ENCODE measurements around the gene DDA1.

The DDA1 gene

GRCh38 chr19:17347877-17348276 is 38.5 kb downstream of the DDA1 start:
- TF ChIP-seq, protein P1, sequence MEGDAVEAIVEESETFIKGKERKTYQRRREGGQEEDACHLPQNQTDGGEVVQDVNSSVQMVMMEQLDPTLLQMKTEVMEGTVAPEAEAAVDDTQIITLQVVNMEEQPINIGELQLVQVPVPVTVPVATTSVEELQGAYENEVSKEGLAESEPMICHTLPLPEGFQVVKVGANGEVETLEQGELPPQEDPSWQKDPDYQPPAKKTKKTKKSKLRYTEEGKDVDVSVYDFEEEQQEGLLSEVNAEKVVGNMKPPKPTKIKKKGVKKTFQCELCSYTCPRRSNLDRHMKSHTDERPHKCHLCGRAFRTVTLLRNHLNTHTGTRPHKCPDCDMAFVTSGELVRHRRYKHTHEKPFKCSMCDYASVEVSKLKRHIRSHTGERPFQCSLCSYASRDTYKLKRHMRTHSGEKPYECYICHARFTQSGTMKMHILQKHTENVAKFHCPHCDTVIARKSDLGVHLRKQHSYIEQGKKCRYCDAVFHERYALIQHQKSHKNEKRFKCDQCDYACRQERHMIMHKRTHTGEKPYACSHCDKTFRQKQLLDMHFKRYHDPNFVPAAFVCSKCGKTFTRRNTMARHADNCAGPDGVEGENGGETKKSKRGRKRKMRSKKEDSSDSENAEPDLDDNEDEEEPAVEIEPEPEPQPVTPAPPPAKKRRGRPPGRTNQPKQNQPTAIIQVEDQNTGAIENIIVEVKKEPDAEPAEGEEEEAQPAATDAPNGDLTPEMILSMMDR (conservative IDR thresholded peaks at IDR 0.05): no peak
- H3K27ac ChIP-seq: no peak overlapping the region

- TF ChIP-seq, protein P1 (conservative IDR thresholded peaks at IDR 0.05): no peak
- no peak overlapping the region for H3K27ac ChIP-seq
Observed at GRCh38 chr19:17348700-17349099, 39.3 kb downstream of the DDA1 start.

GRCh38 chr19:17351815-17352435 is 42.6 kb downstream of the DDA1 start:
- TF ChIP-seq, protein P1 (conservative IDR thresholded peaks at IDR 0.05): no peak
- no peak overlapping the region for H3K27ac ChIP-seq

DNA sequence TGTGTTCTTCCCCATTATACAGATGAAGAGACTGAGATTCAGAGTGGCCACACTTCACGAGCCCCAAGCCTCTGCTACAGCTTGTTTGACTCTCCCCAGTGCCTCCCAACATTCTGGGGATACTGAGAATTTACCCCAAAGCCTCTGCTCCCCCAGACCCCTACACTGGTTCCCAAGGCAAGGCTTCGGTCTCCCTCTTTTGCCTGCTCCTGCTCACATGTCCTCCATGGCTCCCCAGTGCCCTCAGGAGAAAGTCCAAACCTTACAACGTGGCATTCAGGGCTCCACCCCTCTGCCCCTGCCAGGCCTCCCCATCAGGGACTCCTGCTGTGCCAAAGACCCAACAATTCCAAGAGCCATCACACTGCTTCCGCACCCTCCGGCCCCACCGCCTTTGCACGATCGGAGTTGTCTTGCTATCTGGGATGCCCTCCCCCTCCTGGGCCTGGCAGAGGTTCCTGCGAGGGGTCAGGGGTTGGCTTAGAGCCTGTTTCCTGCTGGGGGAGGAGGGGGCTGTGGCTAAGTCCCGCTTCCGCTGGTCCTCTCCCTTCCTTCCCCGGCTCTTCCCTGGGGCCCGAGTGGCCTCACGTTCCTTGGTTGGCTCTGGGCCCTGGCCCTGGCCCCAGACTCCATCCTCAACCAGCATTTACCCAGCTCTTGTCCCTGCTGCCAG is 43.4 kb downstream of the DDA1 start:
- TF ChIP-seq, protein P1 (conservative IDR thresholded peaks at IDR 0.05): no peak

DNA sequence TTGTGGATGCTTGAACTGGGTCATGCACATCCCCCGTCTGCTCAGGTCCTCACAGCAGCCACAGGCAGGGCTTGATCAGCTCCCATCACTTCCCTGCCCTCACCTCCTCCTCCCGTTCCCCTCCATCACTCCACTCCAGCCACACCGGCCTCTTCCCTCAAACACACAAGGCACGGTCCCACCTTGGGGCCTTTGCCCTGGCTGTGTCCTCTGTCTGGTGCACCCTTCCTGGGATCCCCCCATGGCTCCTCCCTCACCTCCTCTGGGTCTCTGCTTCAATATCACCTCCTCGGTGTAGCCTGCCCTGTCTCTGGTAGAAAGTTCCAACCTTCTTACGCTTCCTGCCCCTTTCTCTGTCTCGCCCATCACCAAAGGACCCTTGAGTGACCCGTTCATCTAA is 44.0 kb downstream of the DDA1 start:
- TF ChIP-seq, protein P1 (conservative IDR thresholded peaks at IDR 0.05): no peak
- no peak overlapping the region for H3K27ac ChIP-seq

More for the DNA sequence above, 43.4 kb downstream of the DDA1 start:
- no peak overlapping the region for H3K27ac ChIP-seq

DNA sequence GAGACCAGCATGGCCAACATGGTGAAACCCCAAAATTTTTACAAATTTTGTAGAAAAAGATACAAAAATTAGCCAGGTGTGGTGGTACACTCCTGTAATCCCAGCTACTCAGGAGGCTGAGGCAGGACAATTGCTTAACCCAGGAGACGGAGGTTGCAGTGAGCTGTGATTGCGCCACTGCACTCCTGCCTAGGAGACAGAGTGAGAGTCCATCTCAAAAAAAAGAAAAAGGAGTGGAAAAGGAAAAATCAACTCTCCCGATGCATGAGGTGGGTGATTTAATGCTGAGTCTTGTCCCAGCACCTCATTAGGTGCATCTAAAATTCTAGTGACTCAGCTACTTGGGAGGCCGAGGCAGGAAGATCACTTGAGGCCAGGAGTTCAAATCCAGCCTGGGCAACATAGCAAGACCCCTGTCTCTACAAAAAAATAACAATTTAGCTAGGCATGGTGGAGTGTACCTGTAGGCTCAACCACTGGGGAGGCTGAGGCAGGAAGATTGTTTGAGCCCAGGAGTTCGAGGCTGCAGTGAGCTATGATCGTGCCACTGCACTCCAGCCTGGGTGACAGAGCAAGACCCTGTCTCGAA is 47.8 kb downstream of the DDA1 start:
- TF ChIP-seq, protein P1 (conservative IDR thresholded peaks at IDR 0.05): no peak
- no peak overlapping the region for H3K27ac ChIP-seq

GRCh38 chr19:17357724-17358123 is 48.4 kb downstream of the DDA1 start:
- TF ChIP-seq, protein P1 (conservative IDR thresholded peaks at IDR 0.05): no peak
- no peak overlapping the region for H3K27ac ChIP-seq

All from VCaP (cell line).